Measurements from ENCODE around the gene ZNF549. TPM values are rescaled to one million over a fixed set of nuclear protein-coding genes. Genes with fewer than 3 reads are reported as not detected.

Gene ZNF549
- polyA plus RNA-seq, 12 donors = 6.0 to 11.0 (median 7.4) TPM; not detected in 1

DNA sequence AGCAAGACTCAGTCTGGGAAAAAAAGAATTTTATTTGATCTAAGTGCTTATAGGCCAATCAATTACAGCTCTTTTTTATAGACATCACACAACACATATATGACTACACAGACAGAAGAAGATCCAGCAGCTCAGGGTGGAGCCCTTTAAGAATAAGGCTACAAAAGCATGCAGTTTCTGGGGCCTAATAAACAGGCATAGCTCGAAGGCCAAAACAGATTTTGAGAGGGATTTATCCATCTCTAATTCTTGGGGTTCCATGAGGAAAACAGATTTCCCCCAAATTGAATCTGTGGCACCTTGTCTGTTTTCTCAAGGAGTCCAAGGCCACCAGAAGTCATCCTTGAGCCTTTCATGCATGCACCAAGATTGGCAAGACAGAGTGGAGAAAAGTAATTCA is 36.4 kb downstream of the ZNF549 start:
- no peak for DNase-seq

DNA sequence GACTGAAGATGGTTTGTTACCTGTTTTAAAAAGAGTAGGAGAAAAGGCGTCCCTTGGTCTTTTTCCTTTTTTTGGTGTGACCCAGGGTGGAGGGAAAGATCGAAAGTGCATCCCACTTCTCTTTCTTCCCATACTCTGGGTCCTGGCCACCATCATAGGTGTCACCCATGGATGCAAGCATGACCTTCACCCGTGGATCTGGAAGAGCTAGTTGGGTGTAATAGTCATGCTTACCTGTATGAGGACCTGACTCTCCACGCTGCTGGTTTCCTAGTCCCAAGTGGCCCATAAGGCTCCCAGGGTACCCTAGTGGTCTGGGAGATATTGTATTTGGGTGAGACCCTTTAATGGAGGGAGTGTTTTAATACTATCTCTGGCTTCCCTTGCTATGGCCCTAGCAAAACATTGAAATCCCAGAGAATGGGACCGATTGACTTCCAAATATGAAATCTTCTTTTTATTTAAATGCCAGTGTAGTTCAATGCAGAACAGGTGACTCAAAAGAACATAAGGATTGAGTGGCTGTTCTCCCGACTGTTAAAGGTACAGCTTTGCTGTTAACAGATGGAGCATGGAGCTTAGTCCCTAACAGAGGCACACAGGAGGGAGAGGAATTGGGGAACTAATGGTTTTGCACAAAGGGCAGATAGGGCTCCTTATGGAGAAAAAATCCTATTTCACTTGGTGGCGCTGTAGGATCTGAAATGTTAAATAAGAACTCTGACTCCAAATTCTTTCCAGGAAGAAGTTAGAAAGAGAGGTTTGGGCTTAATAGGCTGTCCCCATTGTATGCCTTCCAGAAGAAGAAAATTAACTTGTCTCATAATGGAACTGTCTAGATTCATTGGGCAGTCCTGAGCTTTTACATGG is 39.5 kb downstream of the ZNF549 start:
- DNase-seq = no peak

DNA sequence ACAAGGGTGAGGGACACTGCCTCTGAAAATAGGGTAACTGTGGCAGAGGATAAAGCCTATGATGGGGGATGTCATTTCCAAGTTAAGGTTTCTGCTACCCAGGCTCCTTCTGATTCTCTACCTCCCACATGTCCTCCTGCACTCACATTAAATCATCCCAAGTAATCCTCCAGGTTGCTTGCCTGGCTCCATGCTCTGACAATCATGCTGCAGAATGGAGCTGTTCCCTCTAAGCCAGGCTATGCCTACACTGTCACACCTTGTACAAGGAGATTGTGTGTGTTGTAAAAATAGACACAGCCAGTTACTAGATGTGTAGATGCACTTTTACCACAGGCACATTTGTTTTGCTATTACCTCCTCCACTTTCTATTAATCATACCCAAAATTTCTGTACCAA is 43.6 kb downstream of the ZNF549 start:
- DNase-seq = no peak

- DNase-seq = no peak
These were observed 45.3 kb downstream of the ZNF549 start for GRCh38 chr19:57572415-57572947.

- no peak for DNase-seq
These were observed 49.5 kb downstream of the ZNF549 start for GRCh38 chr19:57576661-57577060.

DNA sequence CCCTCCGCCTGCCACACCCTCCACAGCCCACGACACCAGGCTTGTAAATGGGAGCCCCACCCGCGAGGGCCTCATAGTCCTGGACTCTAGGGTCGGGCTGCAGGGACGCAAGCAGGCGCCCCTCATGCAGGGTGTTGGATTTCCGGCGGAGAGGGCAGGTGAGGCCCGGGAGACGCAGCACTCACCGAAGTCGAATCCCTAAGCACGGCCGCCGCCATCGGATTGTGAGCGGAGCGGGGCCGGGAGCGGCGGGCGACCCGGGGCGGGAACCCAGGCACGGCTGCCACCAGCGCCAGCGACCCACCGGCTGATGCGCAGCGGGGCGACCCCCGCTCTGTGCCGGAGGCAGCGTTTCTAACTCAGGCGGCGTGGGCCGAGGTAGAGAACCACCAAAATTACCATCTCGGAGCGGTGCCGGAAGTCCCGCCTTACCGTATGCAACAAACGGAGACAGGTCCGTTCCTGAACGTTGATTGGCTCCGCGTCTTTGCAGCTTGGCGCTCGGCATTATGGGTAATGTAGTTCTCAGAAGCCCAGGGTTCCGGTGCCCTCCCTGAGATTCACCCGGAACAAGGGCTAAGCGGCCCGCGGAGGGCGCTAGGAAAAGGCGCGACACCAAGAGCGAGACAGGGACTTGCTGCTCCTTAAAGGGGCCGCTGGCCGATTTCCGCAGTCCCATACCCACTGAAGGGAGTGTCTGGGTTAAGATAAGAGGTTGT is 51.5 kb downstream of the ZNF549 start, which contains the start of gene ZNF416:
Gene ZNF416 (minus strand): TSS at position 425 of the 719 bp plus-strand sequence. CDS start 207 bp downstream, at position 218.
- peak; percentile 99 for DNase-seq

- no peak for DNase-seq
These were observed 56.0 kb downstream of the ZNF549 start for GRCh38 chr19:57583104-57583520.

- DNase-seq = peak; percentile 94
These were observed 56.6 kb downstream of the ZNF549 start, which contains the start of gene ZIK1 for GRCh38 chr19:57583521-57584416. Gene ZIK1 (plus strand): TSS chr19:57584145. CDS start chr19:57584357, 212 bp downstream.

DNA sequence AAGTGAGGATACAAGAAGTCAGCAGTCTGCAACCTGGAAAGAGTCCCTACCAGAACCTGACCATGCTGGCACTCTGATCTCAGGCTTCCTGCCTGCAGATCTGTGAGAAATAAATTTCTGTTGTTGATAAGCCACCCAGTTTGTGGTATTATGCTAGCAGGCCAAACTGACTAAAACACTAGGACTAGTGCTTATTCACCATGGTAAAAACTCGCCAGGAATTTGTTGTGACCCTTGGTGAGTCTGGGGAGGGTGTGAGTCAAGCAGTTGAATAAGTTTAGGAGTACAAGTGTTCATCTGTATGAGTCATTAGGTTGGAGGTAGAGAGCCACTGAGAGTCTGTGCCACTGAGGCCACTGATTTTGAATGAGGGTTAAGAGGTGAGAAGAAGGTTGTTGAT is 60.4 kb downstream of the ZNF549 start:
- DNase-seq = no peak

DNA sequence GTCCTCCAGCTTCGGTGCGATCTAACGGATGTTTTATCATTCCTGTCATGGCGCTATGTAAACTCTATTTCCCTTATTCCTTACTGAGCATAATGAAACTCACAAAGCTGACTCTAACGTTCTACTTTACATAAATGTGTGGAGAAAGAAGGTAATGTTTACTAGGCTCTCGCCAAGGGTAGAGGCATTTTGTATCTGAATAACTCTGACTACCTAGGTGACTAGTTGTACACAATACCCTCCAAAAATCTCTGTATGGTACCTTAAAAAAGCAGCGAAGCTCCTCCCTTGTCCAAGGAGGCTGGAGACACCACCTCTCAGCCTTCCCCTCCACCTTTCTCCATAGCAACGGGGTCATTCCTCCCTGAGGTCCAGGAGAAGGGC is 72.2 kb downstream of the ZNF549 start:
- DNase-seq = no peak

GRCh38 chr19:57599761-57600383 is 72.7 kb downstream of the ZNF549 start, which contains the start of gene ZNF530:
Gene ZNF530 (plus strand): TSS chr19:57599885. CDS start chr19:57604346, 4,461 bp downstream.
- DNase-seq = peak; percentile 96

GRCh38 chr19:57606931-57607330 is 79.8 kb downstream of the ZNF549 start:
- no peak for DNase-seq

Other genes starting within 250 kb of the ZNF549 start
- 1 to 10 TPM in 10 of 12 donors, not detected in 2; 2.3 to 5.7 (median 3.7) TPM for gene ZNF460, start 246.9 kb upstream of the ZNF549 start, polyA plus RNA-seq (ENCODE audit: insufficient read length in 12 of 12)
- 1 to 10 TPM in 11 of 12 donors, not detected in 1; 4.7 to 7.1 (median 6.1) TPM for gene ZNF543, start 206.9 kb upstream of the ZNF549 start, polyA plus RNA-seq (ENCODE audit: insufficient read length in 12 of 12)
- gene ZNF304, start 176.1 kb upstream of the ZNF549 start, polyA plus RNA-seq (ENCODE audit: insufficient read length in 12 of 12) = 10 to 100 TPM in 7 of 12 donors, 1 to 10 TPM in 4, not detected in 1; 8.9 to 12.5 (median 10.2) TPM
- gene TRAPPC2B, start 163.8 kb upstream of the ZNF549 start, polyA plus RNA-seq (ENCODE audit: insufficient read length in 12 of 12) = 10 to 100 TPM in 10 of 12 donors, not detected in 2; 12.0 to 18.6 (median 15.0) TPM
- gene ZNF547, start 163.8 kb upstream of the ZNF549 start, polyA plus RNA-seq (ENCODE audit: insufficient read length in 12 of 12) = 1 to 10 TPM in 10 of 12 donors, not detected in 2; 2.2 to 6.1 (median 3.6) TPM
- 10 to 100 TPM in 11 of 12 donors, not detected in 1; 12.6 to 46.8 (median 20.3) TPM for gene ZNF548, start 137.5 kb upstream of the ZNF549 start, polyA plus RNA-seq (ENCODE audit: insufficient read length in 12 of 12)
- 10 to 100 TPM in 3 of 12 donors, 1 to 10 TPM in 8, not detected in 1; 6.3 to 16.4 (median 8.4) TPM for gene ZNF17, start 116.2 kb upstream of the ZNF549 start, polyA plus RNA-seq (ENCODE audit: insufficient read length in 12 of 12)
- 1 to 10 TPM in 11 of 12 donors, not detected in 1; 3.4 to 9.7 (median 7.6) TPM for gene ZNF749, start 92.0 kb upstream of the ZNF549 start, polyA plus RNA-seq (ENCODE audit: insufficient read length in 12 of 12)
- 1 to 10 TPM in 8 of 12 donors, under 1 TPM in 2, not detected in 2; 0.90 to 4.0 (median 1.6) TPM for gene VN1R1, start 70.2 kb upstream of the ZNF549 start, polyA plus RNA-seq (ENCODE audit: insufficient read length in 12 of 12)
- gene ZNF772, start 49.8 kb upstream of the ZNF549 start, polyA plus RNA-seq (ENCODE audit: insufficient read length in 12 of 12) = 10 to 100 TPM in 8 of 12 donors, 1 to 10 TPM in 2, not detected in 2; 9.2 to 17.3 (median 11.2) TPM
- gene ZNF419, start 39.6 kb upstream of the ZNF549 start, polyA plus RNA-seq (ENCODE audit: insufficient read length in 12 of 12) = 10 to 100 TPM in 7 of 12 donors, 1 to 10 TPM in 4, not detected in 1; 8.0 to 13.4 (median 10.2) TPM
- gene ZNF773, start 27.4 kb upstream of the ZNF549 start, polyA plus RNA-seq (ENCODE audit: insufficient read length in 12 of 12) = 10 to 100 TPM in 1 of 12 donors, 1 to 10 TPM in 10, not detected in 1; 6.4 to 16.4 (median 7.6) TPM
- 10 to 100 TPM in 10 of 12 donors, 1 to 10 TPM in 1, not detected in 1; 6.1 to 14.4 (median 12.3) TPM for gene ZNF550, start 32.5 kb downstream of the ZNF549 start, polyA plus RNA-seq (ENCODE audit: insufficient read length in 12 of 12)
- 1 to 10 TPM in 10 of 12 donors, not detected in 2; 4.8 to 6.8 (median 5.4) TPM for gene ZNF416, start 51.6 kb downstream of the ZNF549 start, polyA plus RNA-seq (ENCODE audit: insufficient read length in 12 of 12)
- gene ZIK1, start 56.8 kb downstream of the ZNF549 start, polyA plus RNA-seq (ENCODE audit: insufficient read length in 12 of 12) = 1 to 10 TPM in 11 of 12 donors, not detected in 1; 3.3 to 8.8 (median 6.7) TPM
- 1 to 10 TPM in 10 of 12 donors, not detected in 2; 3.0 to 4.4 (median 3.6) TPM for gene ZNF530, start 72.5 kb downstream of the ZNF549 start, polyA plus RNA-seq (ENCODE audit: insufficient read length in 12 of 12)
- 10 to 100 TPM in 11 of 12 donors, not detected in 1; 12.1 to 21.8 (median 14.2) TPM for gene ZNF134, start 86.9 kb downstream of the ZNF549 start, polyA plus RNA-seq (ENCODE audit: insufficient read length in 12 of 12)
- 10 to 100 TPM in 11 of 12 donors, not detected in 1; 12.0 to 28.5 (median 16.9) TPM for gene ZNF211, start 105.8 kb downstream of the ZNF549 start, polyA plus RNA-seq (ENCODE audit: insufficient read length in 12 of 12)
- under 1 TPM in 1 of 12 donors, not detected in 11; 0.30 TPM for gene ZSCAN4, start 141.6 kb downstream of the ZNF549 start, polyA plus RNA-seq (ENCODE audit: insufficient read length in 12 of 12)
- 1 to 10 TPM in 11 of 12 donors, not detected in 1; 4.7 to 9.6 (median 7.6) TPM for gene ZNF551, start 154.6 kb downstream of the ZNF549 start, polyA plus RNA-seq (ENCODE audit: insufficient read length in 12 of 12)
- gene ZNF154, start 181.8 kb downstream of the ZNF549 start, polyA plus RNA-seq (ENCODE audit: insufficient read length in 12 of 12) = 10 to 100 TPM in 9 of 12 donors, 1 to 10 TPM in 2, not detected in 1; 7.3 to 24.5 (median 12.6) TPM
- 10 to 100 TPM in 4 of 12 donors, 1 to 10 TPM in 7, not detected in 1; 4.3 to 12.4 (median 9.3) TPM for gene ZNF671, start 200.3 kb downstream of the ZNF549 start, polyA plus RNA-seq (ENCODE audit: insufficient read length in 12 of 12)
- 10 to 100 TPM in 10 of 12 donors, 1 to 10 TPM in 1, not detected in 1; 6.2 to 21.1 (median 16.1) TPM for gene ZNF776, start 219.5 kb downstream of the ZNF549 start, polyA plus RNA-seq (ENCODE audit: insufficient read length in 12 of 12)
- gene ZNF586, start 242.3 kb downstream of the ZNF549 start, polyA plus RNA-seq (ENCODE audit: insufficient read length in 12 of 12) = 10 to 100 TPM in 10 of 12 donors, 1 to 10 TPM in 1, not detected in 1; 6.6 to 18.6 (median 12.9) TPM

Data from muscle of arm (tissue), 12 donors.